K562 (cell line): ENCODE results near the gene B4GALT1. TPM values are rescaled to one million over a fixed set of nuclear protein-coding genes. Genes with fewer than 3 reads are reported as not detected.

ENCODE experiments used
- POLR2H ChIP-seq: IDR thresholded peaks from 2 replicates; pipeline ENCODE4 v1.6.1; 2016; ENCODE audit warnings: missing genetic modification characterization, low read depth, mild to moderate bottlenecking, control low read depth, missing compliant biosample characterization, moderate library complexity
- polyA plus RNA-seq, 8 experiments: library from polyadenylated mRNA; depleted of rRNA in 4 of 8; stranded (reverse) in 5 of 8; unstranded in 3 of 8; fragments of >200 nt; fragmentation: Nextera tagmentation in 2 of 8; fragmentation: Illumina TruSeq in 1 of 8; extraction: Ambion mirVana in 2 of 8; extraction: Trizol in 1 of 8; gene quantifications; 2 replicates each; pipeline versions ENCODE4 v1.2.1 to v1.2.3, GENCODE V29; 2011 to 2014; ENCODE audit warnings: inconsistent platforms in 1 of 8, missing spikeins in 1 of 8
- total RNA-seq, 7 experiments: library from RNA; depleted of rRNA in 6 of 7; stranded (reverse); fragments of >200 nt in 6 of 7; fragmentation: Illumina TruSeq in 2 of 7; extraction: Trizol in 2 of 7; gene quantifications; 2 replicates each; pipeline versions ENCODE4 v1.2.1 to v1.2.3, GENCODE V29; 2011 to 2021; ENCODE audit warnings: low replicate concordance in 1 of 7
- TF ChIP-seq, protein P1 (sequence below), 2 experiments: fragments of 450-650 bp; IDR thresholded peaks; 2 replicates each; pipeline ENCODE4 v1.6.1; 2016; ENCODE audit warnings: mild to moderate bottlenecking in 2 of 2, borderline replicate concordance in 1 of 2, low read depth in 1 of 2, moderate library complexity in 1 of 2

Gene B4GALT1
- total and polyA plus RNA-seq, 9 of the 15 experiments (the other 6 are each of a cell fraction or from before 2014, with no cell fraction given) = 4.1 to 26.8 (median 7.1) TPM

DNA sequence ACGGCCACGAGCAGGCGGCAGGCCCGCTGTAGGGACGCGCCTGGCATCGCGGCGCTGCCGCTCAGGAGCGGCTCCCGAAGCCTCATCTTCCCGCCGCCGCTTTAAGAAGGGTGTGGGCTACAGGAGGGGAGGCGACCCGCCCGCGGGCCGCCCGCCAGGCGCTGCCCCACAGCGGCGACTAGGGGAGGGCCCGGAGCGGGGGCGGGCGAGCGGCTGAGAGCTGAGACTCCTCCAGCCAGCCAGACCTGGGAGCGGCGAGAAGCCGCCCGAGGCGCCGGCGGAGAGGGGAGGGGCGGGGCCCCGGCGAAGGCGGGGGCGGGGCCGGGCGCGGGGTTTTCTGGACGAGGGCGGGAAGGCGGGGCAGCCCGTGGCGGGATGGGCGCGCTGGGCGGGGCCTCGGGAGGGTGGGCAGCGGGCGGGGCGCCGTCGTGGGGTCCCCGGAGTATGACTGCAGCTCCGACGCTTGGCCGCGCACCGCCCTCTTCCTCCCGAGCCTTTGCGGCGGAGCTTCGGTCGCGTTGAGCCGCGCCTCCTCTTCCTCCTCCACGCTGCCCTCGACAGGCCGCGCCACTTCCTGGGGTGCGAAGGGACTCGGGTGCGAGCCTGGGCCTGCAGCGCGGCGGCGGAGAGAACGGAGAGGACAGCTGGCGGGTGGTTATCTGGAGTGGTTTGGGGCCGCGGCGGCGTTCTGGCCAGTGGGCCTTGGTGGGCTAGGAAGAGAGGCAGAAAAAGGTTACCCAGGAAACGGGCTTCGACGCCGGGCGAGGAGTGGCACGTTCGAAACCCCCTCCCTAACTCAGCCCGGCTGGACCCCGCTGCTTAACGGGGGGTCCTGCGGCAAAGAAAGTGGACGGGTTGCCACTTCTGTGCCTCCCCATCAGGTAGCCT is at the start of gene B4GALT1 (continued):
- TF ChIP-seq, protein P1, sequence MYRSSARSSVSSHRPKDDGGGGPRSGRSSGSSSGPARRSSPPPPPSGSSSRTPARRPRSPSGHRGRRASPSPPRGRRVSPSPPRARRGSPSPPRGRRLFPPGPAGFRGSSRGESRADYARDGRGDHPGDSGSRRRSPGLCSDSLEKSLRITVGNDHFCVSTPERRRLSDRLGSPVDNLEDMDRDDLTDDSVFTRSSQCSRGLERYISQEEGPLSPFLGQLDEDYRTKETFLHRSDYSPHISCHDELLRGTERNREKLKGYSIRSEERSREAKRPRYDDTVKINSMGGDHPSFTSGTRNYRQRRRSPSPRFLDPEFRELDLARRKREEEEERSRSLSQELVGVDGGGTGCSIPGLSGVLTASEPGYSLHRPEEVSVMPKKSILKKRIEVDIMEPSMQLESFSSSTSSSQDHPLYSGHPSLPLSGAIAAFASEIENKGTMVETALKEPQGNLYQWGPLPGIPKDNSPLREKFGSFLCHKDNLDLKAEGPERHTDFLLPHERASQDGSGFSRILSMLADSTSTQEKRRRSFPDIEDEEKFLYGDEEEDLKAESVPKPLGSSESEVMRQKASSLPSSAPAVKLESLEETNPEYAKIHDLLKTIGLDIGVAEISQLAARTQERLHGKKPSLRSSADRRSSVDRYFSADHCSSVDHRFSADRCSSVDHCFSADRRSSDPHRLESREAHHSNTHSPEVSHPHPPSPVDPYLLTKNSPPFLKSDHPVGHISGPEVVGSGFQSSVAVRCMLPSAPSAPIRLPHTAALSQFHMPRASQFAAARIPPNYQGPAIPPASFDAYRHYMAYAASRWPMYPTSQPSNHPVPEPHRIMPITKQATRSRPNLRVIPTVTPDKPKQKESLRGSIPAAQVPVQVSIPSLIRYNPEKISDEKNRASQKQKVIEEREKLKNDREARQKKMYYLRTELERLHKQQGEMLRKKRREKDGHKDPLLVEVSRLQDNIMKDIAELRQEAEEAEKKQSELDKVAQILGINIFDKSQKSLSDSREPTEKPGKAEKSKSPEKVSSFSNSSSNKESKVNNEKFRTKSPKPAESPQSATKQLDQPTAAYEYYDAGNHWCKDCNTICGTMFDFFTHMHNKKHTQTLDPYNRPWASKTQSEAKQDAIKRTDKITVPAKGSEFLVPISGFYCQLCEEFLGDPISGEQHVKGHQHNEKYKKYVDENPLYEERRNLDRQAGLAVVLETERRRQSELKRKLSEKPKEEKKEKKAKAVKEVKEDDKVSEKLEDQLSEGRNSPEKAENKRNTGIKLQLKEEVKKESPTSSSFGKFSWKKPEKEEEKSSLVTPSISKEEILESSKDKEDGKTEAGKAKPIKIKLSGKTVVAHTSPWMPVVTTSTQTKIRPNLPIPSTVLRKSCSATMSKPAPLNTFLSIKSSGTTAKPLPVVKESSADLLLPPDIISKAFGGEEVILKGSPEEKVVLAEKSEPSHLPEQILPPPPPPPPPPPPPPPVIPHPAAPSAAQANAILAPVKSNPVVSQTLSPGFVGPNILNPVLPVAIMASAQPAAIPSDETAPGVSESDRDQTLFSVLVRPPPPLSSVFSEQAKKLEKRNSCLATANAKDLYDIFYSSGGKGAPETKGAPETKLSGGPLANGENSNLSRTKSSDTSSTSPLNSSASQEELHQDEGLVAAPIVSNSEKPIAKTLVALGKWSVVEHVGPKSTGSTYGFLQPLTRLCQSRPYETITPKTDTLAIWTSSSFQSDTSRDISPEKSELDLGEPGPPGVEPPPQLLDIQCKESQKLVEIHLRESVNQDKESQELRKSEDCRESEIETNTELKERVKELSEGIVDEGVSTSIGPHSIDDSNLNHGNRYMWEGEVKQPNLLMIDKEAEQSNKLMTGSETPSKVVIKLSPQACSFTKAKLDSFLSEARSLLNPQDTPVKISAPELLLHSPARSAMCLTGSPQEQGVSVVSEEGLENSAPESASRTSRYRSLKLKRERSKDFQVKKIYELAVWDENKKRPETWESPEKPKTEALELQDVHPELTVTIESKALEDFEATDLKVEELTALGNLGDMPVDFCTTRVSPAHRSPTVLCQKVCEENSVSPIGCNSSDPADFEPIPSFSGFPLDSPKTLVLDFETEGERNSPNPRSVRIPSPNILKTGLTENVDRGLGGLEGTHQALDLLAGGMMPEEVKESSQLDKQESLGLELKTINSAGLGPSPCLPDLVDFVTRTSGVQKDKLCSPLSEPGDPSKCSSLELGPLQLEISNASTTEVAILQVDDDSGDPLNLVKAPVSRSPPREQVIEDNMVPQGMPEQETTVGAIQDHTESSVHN (IDR thresholded peaks at IDR 0.05; ENCODE audit: borderline replicate concordance in 1 of 2, low read depth in 1 of 2) = no peak
- 0 out of 2 replicates have a peak, but pooled peaks have one; percentile 39 for TF ChIP-seq POLR2H (tag)
- TF ChIP-seq, all 486 proteins: peak for 70
